ENCODE measurements around the gene MYL5.

MYL5 gene

GRCh38 chr4:675036-675882 lies 917 bp downstream of the MYL5 start:
- DNase-seq: no peak

GRCh38 chr4:675980-676870 lies 1.9 kb downstream of the MYL5 start:
- DNase-seq: no peak

- DNase-seq: no peak
These were observed 2.5 kb downstream of the MYL5 start for GRCh38 chr4:676871-677235.

GRCh38 chr4:677431-678293 lies 3.3 kb downstream of the MYL5 start:
- no peak for DNase-seq

GRCh38 chr4:678331-679103 lies 4.2 kb downstream of the MYL5 start:
- no peak for DNase-seq

GRCh38 chr4:679104-679481 lies 4.8 kb downstream of the MYL5 start:
- no peak for DNase-seq

- no peak for DNase-seq
These were observed 5.3 kb downstream of the MYL5 start for GRCh38 chr4:679629-680028.

- no peak for DNase-seq
These were observed 5.7 kb downstream of the MYL5 start for GRCh38 chr4:680091-680490.

- no peak for DNase-seq
These were observed 6.2 kb downstream of the MYL5 start for GRCh38 chr4:680551-680927.

GRCh38 chr4:680928-681645 lies 6.7 kb downstream of the MYL5 start:
- peak; percentile 28 to 37 for DNase-seq

- DNase-seq: no peak
These were observed 7.6 kb downstream of the MYL5 start for GRCh38 chr4:681736-682451.

GRCh38 chr4:682490-683172 lies 8.3 kb downstream of the MYL5 start:
- no peak for DNase-seq

GRCh38 chr4:683247-683897 lies 9.0 kb downstream of the MYL5 start:
- no peak for DNase-seq

- DNase-seq: peak; percentile 73 to 76
These were observed 9.8 kb downstream of the MYL5 start for GRCh38 chr4:683982-684622.

GRCh38 chr4:684623-685327 lies 10.4 kb downstream of the MYL5 start:
- DNase-seq: no peak

- DNase-seq: no peak
These were observed 11.5 kb downstream of the MYL5 start for GRCh38 chr4:685679-686412.

- no peak for DNase-seq
These were observed 12.2 kb downstream of the MYL5 start for GRCh38 chr4:686413-687040.
